T-helper 2 cell treated with Interferon-gamma antibody and Interleukin-4, amounts not matched to agents 100 ng/mL and 5 ng/mL, for 36 hours (primary cell): ENCODE measurements around the gene ZNF432. TPM values are rescaled to one million over a fixed set of nuclear protein-coding genes. Genes with fewer than 3 reads are reported as not detected.
"Not testable (repeated sequence)": the region's sequence is repeated elsewhere in the genome, so short reads cannot be mapped to it uniquely, and the experiment has no call there.

Source experiments
- intact Hi-C: fragments of 100-400 bp; cut with micrococcal nuclease; formaldehyde crosslinking; loops from one replicate; pipeline ENCODE4 v1.15.1; 2023
- total RNA-seq: library from RNA; stranded (reverse); gene quantifications from 2 replicates; pipeline ENCODE4 v1.2.3, GENCODE V29; 2022

The ZNF432 gene
- total RNA-seq = 12.7 and 12.9 TPM in 2 replicates

DNA sequence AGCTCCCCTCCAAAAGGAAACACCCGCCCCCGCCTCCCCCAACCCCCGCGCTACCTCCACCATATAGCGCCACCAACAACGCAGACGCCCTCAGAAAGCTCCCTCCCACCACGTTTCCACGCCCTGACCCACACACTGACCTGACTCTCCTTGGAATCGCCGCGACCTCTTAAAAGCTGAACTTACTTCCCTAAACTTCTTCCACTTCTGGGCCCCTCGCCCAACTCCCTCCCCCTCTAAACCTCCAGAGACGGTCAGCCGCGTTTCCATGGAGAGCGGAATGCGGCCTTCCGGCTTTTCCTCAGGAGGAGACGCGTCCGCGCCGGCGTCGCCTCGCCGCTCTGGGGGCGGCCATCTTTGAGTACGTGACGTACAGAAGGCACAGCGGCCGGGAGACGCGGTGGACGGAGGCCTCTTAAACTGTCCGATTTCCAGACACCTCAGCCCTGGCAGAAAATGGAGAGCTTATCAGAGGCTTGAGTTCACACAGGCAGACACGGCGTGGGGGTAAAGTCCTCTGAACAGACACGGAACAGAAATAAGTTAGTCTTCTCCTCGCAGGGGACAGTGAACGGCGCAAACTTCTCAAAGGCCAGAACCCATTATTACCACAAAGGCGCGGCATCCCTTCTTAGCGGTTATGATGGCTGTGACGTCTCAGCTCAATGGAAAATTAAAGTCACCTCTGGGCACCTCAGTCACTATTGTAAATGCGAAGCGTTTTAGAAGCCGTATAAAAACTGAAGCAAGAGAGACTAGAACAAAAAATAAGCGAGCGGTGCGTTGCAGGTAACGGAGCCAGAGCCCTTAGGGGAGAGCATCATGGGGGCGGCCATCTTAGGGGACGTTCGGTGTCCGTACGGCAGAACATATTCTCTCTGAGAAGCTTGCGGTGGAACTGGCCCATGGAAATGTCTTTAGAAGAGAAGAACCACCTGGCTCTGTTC lies at the start of gene ZNF432:
Gene ZNF432, minus strand, starts transcription at position 284 of the 947 bp plus-strand sequence. CDS start 1,970 bp downstream, outside the sequence.
- intact Hi-C loops = loop anchor here (1.0 to 2.0 kb wide), 7 partner anchors 21 to 1054 kb away; partner anchors contain the start of genes ZNF160, ZNF350, ZNF613 and ZNF614

- intact Hi-C loops = loop anchor here (5.0 kb wide), 1 partner anchor 109 kb away; the partner anchor contains the start of gene ZNF350
Measured at GRCh38 chr19:52096416-52096815, 47.8 kb upstream of the ZNF432 start.

- intact Hi-C loops = loop anchor here (1.0 to 5.0 kb wide), 3 partner anchors 45 to 108 kb away; partner anchors contain the start of gene ZNF350
Measured at GRCh38 chr19:52095172-52096014, 46.8 kb upstream of the ZNF432 start, which contains the start of gene ZNF841. Gene ZNF841 (minus strand): TSS chr19:52095765. CDS start chr19:52084801, 10,964 bp downstream.

- intact Hi-C loops = loop anchor here (1.0 to 5.0 kb wide), 3 partner anchors 46 to 107 kb away; partner anchors contain the start of gene ZNF350
Measured at GRCh38 chr19:52094526-52095130, 46.0 kb upstream of the ZNF432 start.

DNA sequence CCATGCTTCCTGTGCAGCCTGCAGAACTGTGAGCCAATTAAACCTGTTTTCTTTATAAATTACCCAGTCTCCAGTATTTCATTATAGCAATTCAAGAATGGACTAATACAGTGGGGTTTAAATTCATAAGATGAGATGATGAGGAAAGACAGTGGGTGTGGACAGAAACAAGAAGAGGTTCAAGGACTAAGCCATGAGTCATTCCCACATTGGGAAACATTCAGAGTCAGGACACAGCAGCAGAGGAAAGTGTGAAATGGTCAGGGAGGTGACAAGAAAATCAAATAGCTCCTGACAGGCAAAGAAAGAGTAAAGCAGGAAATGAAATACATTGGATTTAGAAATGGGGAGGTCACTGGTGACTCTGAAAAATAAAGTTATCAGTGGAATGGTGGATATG lies 37.8 kb upstream of the ZNF432 start:
- intact Hi-C loops = no loop called here

- intact Hi-C loops = no loop called here
Measured at GRCh38 chr19:52070496-52070895, 21.9 kb upstream of the ZNF432 start.

GRCh38 chr19:52069653-52070052 lies 21.0 kb upstream of the ZNF432 start:
- intact Hi-C loops = no loop called here

- intact Hi-C loops = no loop called here
Measured at GRCh38 chr19:52066258-52066863, 17.7 kb upstream of the ZNF432 start.

DNA sequence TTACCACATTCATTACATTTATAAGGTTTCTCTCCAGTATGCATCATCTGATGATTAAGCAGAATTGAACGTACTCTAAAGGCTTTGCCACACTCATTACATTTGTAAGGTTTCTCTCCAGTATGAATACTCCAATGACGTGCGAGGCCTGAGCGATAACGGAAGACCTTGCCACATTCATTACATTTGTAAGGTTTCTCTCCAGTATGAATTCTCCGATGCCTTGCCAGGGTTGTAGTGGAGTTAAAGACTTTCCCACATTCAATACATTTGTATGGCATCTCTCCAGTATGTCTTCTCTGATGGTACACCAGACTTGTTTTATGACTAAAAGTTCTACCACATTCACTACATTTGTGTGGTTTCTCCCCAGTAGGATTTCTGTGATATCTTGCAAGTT lies 16.8 kb upstream of the ZNF432 start:
- intact Hi-C loops = no loop called here

GRCh38 chr19:52056480-52056879 lies 7.8 kb upstream of the ZNF432 start:
- intact Hi-C loops = not testable (repeated sequence)

- intact Hi-C loops = not testable (repeated sequence)
Measured at GRCh38 chr19:52051736-52052135, 3.1 kb upstream of the ZNF432 start.

DNA sequence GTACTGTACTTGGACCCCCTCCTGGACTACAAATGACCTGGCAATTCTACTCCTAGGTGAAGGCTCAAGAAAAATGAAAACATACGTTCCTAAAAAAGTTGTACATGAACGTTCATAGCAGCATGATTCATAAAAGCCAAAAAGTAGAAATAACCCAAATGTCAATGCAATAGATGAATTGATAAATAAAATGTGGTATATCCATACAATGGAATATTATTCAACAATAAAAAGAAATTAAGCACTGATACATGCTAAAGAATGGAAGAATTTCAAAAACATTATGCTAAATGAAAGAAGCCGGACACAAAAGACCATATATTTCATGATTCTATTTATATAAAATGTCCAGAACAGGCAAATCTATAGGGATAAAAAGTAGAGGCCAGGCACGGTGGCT lies 9.5 kb downstream of the ZNF432 start:
- intact Hi-C loops = no loop called here

DNA sequence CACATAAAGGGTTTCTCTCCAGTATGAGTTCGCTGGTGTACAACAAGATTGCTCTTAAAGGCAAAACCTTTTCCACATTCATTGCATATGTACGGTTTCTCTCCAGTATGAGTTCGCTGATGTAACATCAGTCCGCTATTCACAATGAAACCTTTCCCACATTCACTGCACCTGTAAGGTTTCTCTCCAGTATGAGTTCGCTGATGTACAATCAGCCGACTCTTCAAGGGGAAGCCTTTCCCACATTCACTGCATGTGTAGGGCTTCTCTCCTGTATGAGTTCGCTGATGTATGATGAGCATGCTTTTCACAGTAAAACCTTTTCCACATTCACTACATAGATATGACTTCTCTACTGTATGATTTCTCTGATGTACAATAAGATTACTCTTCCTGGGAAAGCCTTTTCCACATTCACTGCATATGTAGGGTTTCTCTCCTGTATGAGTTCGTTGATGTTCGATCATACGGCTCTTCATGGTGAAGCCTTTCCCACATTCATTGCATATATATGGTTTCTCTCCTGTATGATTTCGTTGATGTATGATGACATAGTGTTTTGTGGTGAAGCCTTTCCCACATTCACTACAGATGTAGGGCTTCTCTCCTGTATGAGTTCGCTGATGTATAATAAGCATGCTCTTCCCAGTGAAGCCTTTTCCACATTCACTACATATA lies 14.4 kb downstream of the ZNF432 start:
- intact Hi-C loops = no loop called here

GRCh38 chr19:52028780-52029123 lies 19.9 kb downstream of the ZNF432 start:
- intact Hi-C loops = loop anchor here (1.0 to 5.0 kb wide), 5 partner anchors 20 to 164 kb away; partner anchors contain the start of genes PPP2R1A, ZNF350, ZNF613 and ZNF615

- intact Hi-C loops = loop anchor here (1.0 to 5.0 kb wide), 5 partner anchors 20 to 164 kb away; partner anchors contain the start of genes PPP2R1A, ZNF350, ZNF613 and ZNF615
Measured at GRCh38 chr19:52028027-52028779, 20.4 kb downstream of the ZNF432 start, which contains the start of gene ZNF614. Gene ZNF614 (minus strand): TSS chr19:52028379. CDS start chr19:52025745, 2,634 bp downstream.

GRCh38 chr19:52026255-52026990 lies 22.2 kb downstream of the ZNF432 start:
- intact Hi-C loops = loop anchor here (5.0 kb wide), 1 partner anchor 166 kb away; the partner anchor contains the start of gene PPP2R1A

- intact Hi-C loops = not testable (repeated sequence)
Measured at GRCh38 chr19:52024478-52024877, 24.2 kb downstream of the ZNF432 start.

DNA sequence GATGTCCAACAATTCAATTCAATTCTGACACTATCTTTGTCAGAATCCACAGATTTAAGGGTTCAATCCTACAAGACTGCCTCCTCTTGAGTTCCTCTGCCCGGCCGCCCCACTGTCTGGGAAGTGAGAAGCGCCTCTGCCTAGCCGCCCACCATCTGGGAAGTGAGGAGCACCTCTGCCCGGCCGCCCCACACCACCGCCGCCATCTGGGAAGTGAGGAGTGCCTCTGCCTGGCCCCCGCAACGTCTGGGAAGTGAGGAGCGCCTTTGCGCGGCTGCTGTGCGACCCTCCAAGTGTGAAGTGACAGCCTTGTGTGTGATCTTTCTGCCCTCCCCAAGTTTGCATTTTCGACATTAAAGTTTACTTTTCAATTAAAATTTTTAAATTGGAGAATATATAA lies 26.4 kb downstream of the ZNF432 start:
- intact Hi-C loops = no loop called here
